Measurements from ENCODE around the gene CCL22. TPM values are rescaled to one million over a fixed set of nuclear protein-coding genes. Genes with fewer than 3 reads are reported as not detected.

The CCL22 gene
- total RNA-seq, 1 donor from 2014 or later = not detected

DNA sequence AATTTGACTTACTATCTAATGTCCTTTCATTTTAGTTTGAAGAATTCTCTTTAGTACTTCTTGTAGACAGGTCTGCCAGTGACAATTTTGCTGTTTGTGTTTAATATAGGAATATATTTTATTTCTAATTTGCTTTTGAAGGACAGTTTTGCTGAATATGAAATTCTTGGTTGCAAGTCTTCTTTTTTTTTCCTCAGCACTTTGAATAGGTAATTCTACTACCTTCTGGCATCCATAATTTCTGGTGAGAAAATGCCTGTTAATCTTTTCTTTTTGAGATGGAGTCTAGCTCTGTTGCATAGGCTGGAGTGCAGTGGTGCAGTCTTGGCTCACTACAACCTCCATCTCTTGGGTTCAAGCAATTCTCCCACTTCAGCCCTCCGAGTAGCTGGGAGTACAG, 25.2 kb upstream of the CCL22 start:
- no peaks in the 10 kb centered on the region for H3K4me1 Mint-ChIP-seq

DNA sequence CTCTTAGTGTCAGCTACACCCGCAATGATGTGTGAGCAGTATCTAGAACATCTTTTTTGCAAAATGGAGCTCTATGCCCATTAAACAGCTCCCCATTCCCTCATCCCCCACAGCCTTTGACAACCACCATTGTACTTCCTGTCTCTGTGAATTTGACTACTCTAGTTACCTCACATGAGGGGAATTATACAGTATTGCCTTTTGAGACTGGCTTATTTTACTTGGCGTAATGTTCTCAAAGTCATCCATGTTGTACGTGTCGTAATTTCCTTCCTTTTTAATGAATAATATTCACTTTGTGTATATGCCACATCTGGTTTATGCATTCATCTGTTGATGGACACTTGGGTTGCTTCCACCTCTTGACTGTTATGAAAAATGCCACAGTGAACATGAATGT, 23.2 kb upstream of the CCL22 start:
- no peaks in the 10 kb centered on the region for H3K9me3 ChIP-seq (ENCODE audit: low read depth)
- H3K4me3 ChIP-seq = no peak overlapping the region
- Mint-ChIP-seq H3K4me1 (peaks cover 3% of the 10 kb centered on the region), H3K27ac (no peak overlapping the region), H3K36me3 (no peaks in the 10 kb centered on the region), H3K4me3 (no peak overlapping the region), H3K9me3 (peaks cover 11% of the 10 kb centered on the region), H3K27me3 (ENCODE audit: insufficient read depth, low read depth) (peaks cover 14% of the 10 kb centered on the region)
- no peak overlapping the region for H2AFZ ChIP-seq (replicated peaks)
- H3K27ac ChIP-seq = no peak overlapping the region
- H4K20me1 ChIP-seq (ENCODE audit: low read depth) = no peaks in the 10 kb centered on the region
- H3K27me3 ChIP-seq = no peaks in the 10 kb centered on the region
- H3K4me1 ChIP-seq = no peaks in the 10 kb centered on the region
- no peaks in the 10 kb centered on the region for H3K36me3 ChIP-seq
- H3F3A ChIP-seq (ENCODE audit: low read depth) = no peaks in the 10 kb centered on the region
- H3K79me2 ChIP-seq (ENCODE audit: low read depth) = no peaks in the 10 kb centered on the region
- H3K9ac ChIP-seq = no peak overlapping the region
- TF ChIP-seq CTCF (IDR thresholded peaks at IDR 0.05) (no peak), EZH2phosphoT487 (IDR thresholded peaks at IDR 0.05) (no peak), EZH2 (IDR thresholded peaks at IDR 0.05) (no peak)
- DNase-seq (ENCODE audit: low spot score) = no peak
- H3K4me2 ChIP-seq = no peak overlapping the region

More for the DNA sequence above, 25.2 kb upstream of the CCL22 start:
- TF ChIP-seq EZH2 (IDR thresholded peaks at IDR 0.05) = no peak
- no peak for TF ChIP-seq EZH2phosphoT487 (IDR thresholded peaks at IDR 0.05)
- no peak for TF ChIP-seq CTCF (IDR thresholded peaks at IDR 0.05)
- H3F3A ChIP-seq (ENCODE audit: low read depth) = no peaks in the 10 kb centered on the region
- H2AFZ ChIP-seq (replicated peaks) = no peak overlapping the region
- H3K9ac ChIP-seq = no peak overlapping the region
- H3K79me2 ChIP-seq (ENCODE audit: low read depth) = no peaks in the 10 kb centered on the region
- Mint-ChIP-seq H3K36me3 (no peaks in the 10 kb centered on the region), H3K27me3 (ENCODE audit: insufficient read depth, low read depth) (peaks cover 7% of the 10 kb centered on the region), H3K27ac (no peak overlapping the region), H3K9me3 (peaks cover 11% of the 10 kb centered on the region), H3K4me3 (no peak overlapping the region)
- H3K36me3 ChIP-seq = no peaks in the 10 kb centered on the region
- no peaks in the 10 kb centered on the region for H3K9me3 ChIP-seq (ENCODE audit: low read depth)
- no peaks in the 10 kb centered on the region for H3K4me1 ChIP-seq
- no peak overlapping the region for H3K4me2 ChIP-seq
- no peak overlapping the region for H3K27ac ChIP-seq
- no peak overlapping the region for H3K4me3 ChIP-seq
- no peak for DNase-seq (ENCODE audit: low spot score)
- no peaks in the 10 kb centered on the region for H4K20me1 ChIP-seq (ENCODE audit: low read depth)
- no peaks in the 10 kb centered on the region for H3K27me3 ChIP-seq

- Histone ChIP-seq H3K27ac (no peak overlapping the region), H3K4me2 (no peak overlapping the region), H3K4me3 (no peak overlapping the region), H3K9ac (no peak overlapping the region), H3K79me2 (ENCODE audit: low read depth) (no peaks in the 10 kb centered on the region), H3K9me3 (ENCODE audit: low read depth) (no peaks in the 10 kb centered on the region), H4K20me1 (ENCODE audit: low read depth) (no peaks in the 10 kb centered on the region), H3K36me3 (no peaks in the 10 kb centered on the region), H3F3A (ENCODE audit: low read depth) (no peaks in the 10 kb centered on the region), H3K27me3 (no peaks in the 10 kb centered on the region), H3K4me1 (no peaks in the 10 kb centered on the region), H2AFZ (replicated peaks) (no peak overlapping the region)
- no peak overlapping the region for H3K4me3 Mint-ChIP-seq
- H3K27me3 Mint-ChIP-seq (ENCODE audit: insufficient read depth, low read depth) = peaks cover 13% of the 10 kb centered on the region
- H3K27ac Mint-ChIP-seq = no peak overlapping the region
- no peak for DNase-seq (ENCODE audit: low spot score)
- peaks cover 3% of the 10 kb centered on the region for H3K4me1 Mint-ChIP-seq
- no peaks in the 10 kb centered on the region for H3K36me3 Mint-ChIP-seq
- no peak for TF ChIP-seq EZH2 (IDR thresholded peaks at IDR 0.05)
- TF ChIP-seq EZH2phosphoT487 (IDR thresholded peaks at IDR 0.05) = no peak
- no peak for TF ChIP-seq CTCF (IDR thresholded peaks at IDR 0.05)
- H3K9me3 Mint-ChIP-seq = peaks cover 6% of the 10 kb centered on the region
These were observed 17.5 kb upstream of the CCL22 start for GRCh38 chr16:57341062-57341440.

All from neural progenitor cell (in vitro differentiated cells).